ENCODE measurements around the gene EVX2.

GRCh38 chr2:176068419-176068832 is 15.3 kb downstream of the EVX2 start:
- TF ChIP-seq POLR2A (IDR thresholded peaks at IDR 0.05) (no peak), CTCF (IDR thresholded peaks at IDR 0.05) (no peak)

Data from thyroid gland (tissue), 4 donors.